ENCODE results near the gene EFHC1.

EFHC1 gene

DNA sequence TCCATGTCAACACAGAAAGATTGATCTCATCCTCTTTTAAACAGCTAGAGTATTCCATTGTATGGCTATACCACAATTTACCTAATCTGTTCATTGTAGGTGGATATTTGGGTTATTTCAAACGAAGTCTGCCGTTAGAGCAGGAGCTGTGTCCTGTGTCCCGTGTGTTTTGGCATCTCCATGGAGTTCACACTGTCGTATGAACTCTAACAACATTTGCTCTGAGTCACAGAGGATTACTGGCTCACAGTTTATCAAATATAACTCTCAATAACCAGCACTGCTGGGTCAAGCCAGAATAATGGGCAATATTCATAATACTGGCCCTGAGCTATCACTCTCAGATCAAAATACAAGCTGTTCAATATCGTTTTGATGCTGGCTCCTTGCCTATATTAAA is 140.3 kb downstream of the EFHC1 start:
- DNase-seq = no peak

DNA sequence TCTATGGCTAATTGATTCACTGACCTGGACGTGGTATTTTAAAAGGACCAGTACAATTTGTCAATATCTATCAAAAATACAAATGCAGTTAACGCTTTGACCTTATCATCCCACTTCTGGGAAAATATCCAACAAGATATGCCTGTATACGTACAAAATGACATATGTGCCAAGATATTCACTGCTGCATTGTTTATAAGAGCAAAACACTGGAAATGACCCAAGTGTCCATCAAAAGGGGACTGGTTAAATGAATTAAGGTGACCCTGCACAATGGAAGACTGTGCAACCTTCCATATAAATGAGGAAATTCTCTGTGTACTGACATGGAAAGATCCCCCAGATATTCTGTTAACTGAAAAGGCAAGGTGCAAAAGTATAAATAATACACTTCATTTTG is 142.8 kb downstream of the EFHC1 start:
- DNase-seq = no peak

DNA sequence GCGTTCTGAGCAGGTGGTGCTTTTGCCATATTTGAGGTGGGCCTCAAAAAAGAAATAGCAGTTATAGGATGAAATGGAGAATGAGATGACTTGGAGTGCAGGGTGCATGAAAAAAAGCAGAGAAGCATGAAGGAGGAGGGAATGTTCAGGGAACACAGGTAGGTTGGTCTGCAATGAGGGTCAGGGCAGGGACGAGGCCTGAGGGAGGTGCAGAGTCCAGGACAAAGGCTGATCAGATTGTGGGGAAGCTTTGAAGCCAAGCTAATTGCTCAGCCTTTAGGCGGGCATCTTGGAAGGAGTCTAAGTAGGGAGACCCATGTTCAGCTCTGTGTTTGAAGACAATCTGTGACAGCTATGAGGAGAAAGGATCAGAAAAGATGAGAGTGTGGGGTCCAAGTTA is 144.7 kb downstream of the EFHC1 start:
- no peak for DNase-seq

DNA sequence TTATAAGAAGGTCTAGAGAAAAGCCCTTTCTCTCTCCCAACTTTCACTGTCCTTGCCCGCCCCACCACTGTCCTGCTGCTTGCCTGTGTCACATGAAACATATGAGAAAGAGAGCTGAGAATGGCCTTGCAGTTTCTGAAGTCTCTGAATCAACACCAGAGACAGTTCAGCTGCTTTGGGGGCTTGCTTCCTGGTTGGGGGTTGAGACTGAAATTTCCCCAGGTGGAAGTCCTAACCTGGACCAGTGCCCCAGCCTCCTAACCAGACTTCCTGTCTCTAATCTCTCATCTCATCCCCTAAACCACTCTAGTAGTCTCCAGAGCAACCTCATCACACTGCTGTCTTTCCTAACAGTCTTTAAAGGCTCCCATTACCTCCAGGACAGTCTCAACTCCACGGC is 146.1 kb downstream of the EFHC1 start:
- DNase-seq = no peak

DNA sequence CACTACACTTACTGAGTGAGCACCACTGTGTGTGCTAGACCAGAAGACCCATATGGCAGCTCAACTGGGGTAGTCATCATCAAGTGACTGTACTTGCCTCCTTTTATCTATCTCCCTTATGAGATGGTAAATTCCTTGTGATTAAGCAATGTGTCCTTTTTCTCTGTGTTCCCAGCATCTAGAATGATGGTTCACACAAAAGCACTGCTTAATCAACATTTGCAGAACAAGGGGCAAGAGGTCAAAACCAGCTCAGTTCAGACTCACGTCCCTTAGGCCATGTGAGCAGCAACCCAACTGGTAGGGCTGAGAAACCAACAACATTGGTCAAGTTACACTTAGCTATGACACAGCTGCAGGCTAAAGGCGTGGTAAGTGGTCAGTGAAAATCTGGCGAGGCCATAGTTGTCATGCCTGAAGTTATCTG is 146.7 kb downstream of the EFHC1 start:
- no peak for DNase-seq

DNA sequence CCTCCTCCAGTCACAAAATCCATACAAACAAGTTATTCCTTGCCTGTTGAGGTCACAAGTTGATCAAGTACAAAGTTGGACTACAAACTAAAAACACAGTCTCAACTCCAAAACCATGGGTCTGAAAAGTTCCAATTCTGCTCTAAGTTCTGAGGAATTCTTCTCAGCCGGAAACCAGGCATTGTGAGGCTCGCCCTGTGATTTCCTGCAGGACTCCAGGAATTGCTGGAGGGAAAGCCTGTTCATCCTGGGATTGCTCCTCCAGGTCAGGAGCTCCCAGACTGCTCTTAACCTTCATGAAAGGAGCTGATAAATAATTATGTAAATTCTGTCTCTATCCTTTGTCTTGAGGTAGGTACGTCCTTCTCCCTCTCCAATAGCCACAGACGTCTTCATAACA is 148.2 kb downstream of the EFHC1 start:
- no peak for DNase-seq

DNA sequence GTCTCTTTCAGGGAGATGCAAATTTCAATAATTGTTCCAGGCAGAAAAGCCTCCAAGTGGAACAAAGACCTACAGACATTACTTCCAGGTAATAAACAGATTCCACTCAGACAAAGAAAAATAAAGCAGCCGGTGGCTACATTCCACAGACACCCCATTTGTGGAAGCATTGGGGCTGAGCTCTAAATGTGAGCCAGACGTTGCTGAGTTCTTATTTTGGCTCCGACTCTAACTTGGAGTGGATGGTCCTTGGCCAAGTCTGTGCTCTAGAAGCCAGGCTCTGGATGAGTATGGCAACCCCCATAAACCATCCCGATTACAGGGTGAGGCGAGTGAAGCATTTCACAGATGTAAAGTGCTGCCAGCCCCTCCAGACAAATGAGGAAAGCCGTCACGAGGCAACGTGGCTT is 150.2 kb downstream of the EFHC1 start:
- DNase-seq = peak; percentile 65 to 86

DNA sequence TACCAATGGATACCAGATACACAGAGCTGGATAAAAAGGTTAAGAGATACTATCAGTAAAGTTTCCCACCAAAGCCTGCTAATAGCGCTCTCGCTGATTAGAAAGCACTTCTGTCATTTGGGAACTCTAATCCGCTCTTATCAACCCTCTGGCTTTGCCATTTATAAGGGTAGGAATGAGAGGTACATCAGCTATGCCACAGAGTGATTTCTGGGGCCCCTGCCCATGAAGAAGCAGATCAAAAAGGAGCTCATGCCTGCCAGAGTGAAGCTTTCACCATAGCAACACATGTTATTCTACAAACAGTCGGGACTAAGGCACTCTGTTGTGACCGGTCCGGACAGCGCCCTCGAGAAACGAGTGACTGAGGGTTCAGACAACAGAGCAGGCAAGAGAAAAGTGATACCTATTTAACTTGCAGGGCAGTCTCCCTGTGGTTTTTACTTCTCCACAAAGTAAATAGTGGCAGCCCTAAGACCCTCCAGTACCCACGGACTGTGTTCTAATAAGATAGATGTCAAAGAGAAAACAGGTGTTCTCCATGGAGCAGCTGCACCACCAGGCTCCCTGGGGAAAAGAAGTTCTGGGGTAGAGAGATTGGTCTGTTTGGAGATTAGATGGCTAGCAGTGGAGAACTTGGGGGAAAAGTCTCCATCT is 151.1 kb downstream of the EFHC1 start:
- DNase-seq = no peak

DNA sequence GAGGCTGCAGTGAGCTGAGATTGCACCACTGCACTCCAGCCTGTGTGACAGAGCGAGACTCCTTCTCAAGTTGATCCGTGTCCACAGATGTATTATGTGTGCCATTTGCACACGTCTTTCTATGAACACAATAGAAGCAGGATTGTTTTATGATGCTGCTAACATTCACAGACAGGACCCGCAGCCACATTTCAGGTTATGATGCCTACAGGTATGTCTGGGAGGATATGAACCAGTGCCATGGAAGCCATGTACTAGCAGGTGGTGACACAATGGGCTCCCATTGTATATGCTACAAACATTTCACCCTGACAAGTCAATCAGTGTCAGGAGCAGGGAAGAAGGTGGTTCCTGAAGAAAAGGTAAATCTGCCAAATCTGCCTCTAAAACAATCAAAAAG is 152.4 kb downstream of the EFHC1 start:
- no peak for DNase-seq

DNA sequence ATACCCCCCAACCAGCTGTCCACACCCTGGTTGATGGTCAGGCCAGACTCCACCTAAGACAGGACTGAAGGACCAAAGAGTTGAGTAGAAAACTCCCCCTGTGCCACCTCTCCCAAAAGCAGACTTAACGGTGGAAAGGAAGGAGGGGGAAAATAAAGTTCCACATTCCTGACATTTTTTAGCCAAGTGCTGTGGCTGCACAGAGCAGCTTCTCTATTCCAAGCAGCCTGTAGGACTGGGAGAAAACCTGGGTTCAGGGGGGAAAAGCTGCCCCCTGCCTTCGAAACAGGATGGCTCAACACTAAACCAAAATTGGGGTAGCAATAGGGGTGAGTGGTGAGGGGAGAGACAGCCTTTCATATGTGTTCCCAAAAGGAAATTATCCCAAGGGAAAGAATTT is 153.2 kb downstream of the EFHC1 start:
- no peak for DNase-seq

Measured in NCI-H446 (cell line).